Measurements from ENCODE around the gene APOC4. TPM values are rescaled to one million over a fixed set of nuclear protein-coding genes. Genes with fewer than 3 reads are reported as not detected.

The APOC4 gene
- polyA plus RNA-seq, 1 donor from 2014 or later, result not detected

DNA sequence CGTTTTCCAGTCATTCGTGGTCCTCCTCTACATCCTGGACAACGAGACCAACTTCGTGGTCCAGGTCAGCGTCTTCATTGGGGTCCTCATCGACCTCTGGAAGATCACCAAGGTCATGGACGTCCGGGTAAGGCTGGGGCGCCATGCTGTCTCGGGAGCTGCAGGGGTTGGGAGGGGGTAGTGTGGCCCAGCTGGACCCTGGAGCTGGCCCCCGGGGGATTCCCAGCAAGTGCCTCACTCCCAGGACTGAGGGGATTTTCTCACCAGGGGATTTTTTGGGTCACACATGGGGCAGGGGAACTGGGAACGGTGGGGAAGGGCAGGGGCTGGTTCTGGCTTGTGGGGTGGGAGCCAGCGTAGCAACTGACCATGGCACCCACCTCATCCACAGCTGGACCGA lies 48.4 kb downstream of the APOC4 start:
- Mint-ChIP-seq H3K4me3 (peak overlapping the region in 1 of 4 donors; percentile 27), H3K27ac (no peak overlapping the region), H3K27me3 (no peaks in the 10 kb centered on the region), H3K36me3 (peaks cover 7% of the 10 kb centered on the region), H3K4me1 (peaks cover 4 to 6% (median 6%) of the 10 kb centered on the region in 3 donors), H3K9me3 (no peaks in the 10 kb centered on the region)

DNA sequence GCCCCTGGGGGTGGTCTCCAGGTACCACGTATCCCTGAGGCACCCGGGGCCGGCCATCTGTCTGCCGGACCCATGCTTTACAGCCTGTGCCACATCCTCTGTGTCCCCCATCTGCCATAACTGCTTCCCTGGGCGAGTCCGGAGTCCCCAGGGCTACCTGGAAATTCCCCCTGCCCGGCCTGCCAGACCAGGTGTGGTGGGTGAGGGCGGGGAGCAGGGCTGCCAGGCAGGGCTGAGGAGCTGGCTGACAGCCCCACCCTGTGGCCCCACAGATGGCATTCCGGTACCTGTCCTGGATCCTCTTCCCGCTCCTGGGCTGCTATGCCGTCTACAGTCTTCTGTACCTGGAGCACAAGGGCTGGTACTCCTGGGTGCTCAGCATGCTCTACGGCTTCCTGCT lies 48.9 kb downstream of the APOC4 start:
- peaks cover 4 to 6% (median 6%) of the 10 kb centered on the region in 3 donors for H3K4me1 Mint-ChIP-seq
- H3K27ac Mint-ChIP-seq, result no peak overlapping the region
- no peaks in the 10 kb centered on the region for H3K9me3 Mint-ChIP-seq
- H3K27me3 Mint-ChIP-seq, result no peaks in the 10 kb centered on the region
- peaks cover 7% of the 10 kb centered on the region for H3K36me3 Mint-ChIP-seq
- no peak overlapping the region for H3K4me3 Mint-ChIP-seq

DNA sequence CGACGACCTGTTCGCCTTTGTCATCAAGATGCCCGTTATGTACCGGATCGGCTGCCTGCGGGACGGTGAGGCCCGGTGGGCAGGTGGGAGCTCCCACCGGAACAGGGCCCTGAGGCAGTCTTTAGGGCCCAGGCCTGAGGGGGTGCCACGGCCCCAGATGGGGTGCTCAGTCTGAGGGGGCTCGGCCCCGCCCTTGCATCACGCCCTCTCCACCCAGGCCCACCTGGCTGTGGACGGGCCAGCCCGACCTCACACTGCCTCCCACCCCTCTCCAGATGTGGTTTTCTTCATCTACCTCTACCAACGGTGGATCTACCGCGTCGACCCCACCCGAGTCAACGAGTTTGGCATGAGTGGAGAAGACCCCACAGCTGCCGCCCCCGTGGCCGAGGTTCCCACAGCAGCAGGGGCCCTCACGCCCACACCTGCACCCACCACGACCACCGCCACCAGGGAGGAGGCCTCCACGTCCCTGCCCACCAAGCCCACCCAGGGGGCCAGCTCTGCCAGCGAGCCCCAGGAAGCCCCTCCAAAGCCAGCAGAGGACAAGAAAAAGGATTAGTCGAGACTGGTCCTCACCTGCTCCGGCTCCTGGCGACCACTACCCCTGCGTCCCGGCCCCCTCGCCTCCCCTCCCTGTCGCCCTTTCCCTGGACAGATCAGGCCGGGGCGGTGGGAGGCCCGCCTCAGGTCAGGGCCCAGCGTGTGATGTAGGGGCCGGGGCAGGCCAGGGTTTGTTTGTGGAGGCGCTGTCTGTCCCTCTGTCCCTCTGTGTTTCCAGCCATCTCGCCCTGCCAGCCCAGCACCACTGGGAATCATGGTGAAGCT lies 50.5 kb downstream of the APOC4 start:
- Mint-ChIP-seq H3K36me3 (peaks cover 7% of the 10 kb centered on the region), H3K27ac (no peak overlapping the region), H3K27me3 (no peaks in the 10 kb centered on the region), H3K9me3 (no peaks in the 10 kb centered on the region), H3K4me1 (peaks cover 4 to 6% (median 4%) of the 10 kb centered on the region in 3 donors), H3K4me3 (no peak overlapping the region)

DNA sequence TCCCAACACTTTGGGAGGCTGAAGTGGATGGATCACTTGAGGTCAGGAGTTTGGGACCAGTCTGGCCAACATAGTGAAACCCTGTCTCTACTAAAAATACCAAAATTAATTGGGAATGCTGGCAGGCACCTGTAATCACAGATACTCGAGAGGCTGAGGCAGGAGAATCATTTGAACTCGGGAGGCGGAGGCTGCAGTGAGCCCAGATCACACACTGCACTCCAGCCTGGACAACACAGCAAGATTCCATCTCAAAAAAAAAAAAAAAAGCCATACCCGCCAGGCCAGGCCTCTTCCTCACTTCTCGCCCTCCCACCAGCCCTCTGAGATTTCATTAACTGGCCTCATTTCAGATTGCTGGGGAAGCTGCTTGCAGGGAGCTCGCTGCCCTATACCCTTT lies 51.5 kb downstream of the APOC4 start:
- Mint-ChIP-seq H3K9me3 (peaks cover 0 to 3% (median 0%) of the 10 kb centered on the region in 3 donors), H3K27ac (peak overlapping the region in 1 of 3 donors; percentile 63), H3K4me1 (peaks cover 4 to 6% (median 6%) of the 10 kb centered on the region in 3 donors), H3K27me3 (no peaks in the 10 kb centered on the region), H3K36me3 (peaks cover 7% of the 10 kb centered on the region), H3K4me3 (no peak overlapping the region)

DNA sequence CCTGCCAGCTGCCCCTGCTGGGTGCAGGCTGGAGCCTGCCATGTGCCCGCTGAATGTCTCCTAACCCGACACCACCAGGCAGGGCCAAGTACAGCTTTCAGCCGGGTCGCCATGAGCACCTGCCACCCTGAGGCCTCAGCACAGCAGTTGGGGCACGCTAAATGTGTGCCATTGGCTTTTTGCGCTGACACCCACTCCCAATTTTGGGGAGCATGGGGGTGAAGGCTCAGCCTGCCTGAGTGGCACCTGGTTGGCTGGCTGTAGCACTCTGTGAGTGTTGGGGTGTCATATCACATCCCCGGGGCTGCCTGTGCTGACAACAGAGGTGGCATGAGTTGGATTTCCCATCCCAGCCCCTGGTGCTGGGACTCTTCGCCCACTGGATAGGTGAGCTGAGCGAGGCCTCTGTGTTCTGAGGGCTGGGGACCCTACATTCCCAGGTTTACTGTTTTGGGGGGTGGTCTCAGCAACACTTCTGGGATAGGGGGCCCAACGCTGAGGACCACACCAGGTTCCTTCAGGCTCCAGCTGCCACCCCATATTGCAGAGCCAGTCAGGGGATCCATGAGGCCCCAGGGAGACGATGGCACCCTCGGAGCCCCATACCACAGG lies 52.0 kb downstream of the APOC4 start:
- H3K9me3 Mint-ChIP-seq, result peaks cover 0 to 3% (median 0%) of the 10 kb centered on the region in 3 donors
- H3K4me1 Mint-ChIP-seq, result peaks cover 3 to 6% (median 4%) of the 10 kb centered on the region in 3 donors
- H3K36me3 Mint-ChIP-seq, result peaks cover 7% of the 10 kb centered on the region
- H3K27me3 Mint-ChIP-seq, result no peaks in the 10 kb centered on the region
- peak overlapping the region in 1 of 3 donors; percentile 63 for H3K27ac Mint-ChIP-seq
- no peak overlapping the region for H3K4me3 Mint-ChIP-seq

Other genes starting within 250 kb of the APOC4 start
- gene CEACAM16, start 243.1 kb upstream of the APOC4 start, polyA plus RNA-seq, result not detected
- 12.6 TPM for gene BCL3, start 193.5 kb upstream of the APOC4 start, polyA plus RNA-seq
- gene CBLC, start 164.3 kb upstream of the APOC4 start, polyA plus RNA-seq, result not detected
- not detected for gene BCAM, start 133.1 kb upstream of the APOC4 start, polyA plus RNA-seq
- gene NECTIN2, start 95.9 kb upstream of the APOC4 start, polyA plus RNA-seq, result not detected
- 42.6 TPM for gene TOMM40, start 51.0 kb upstream of the APOC4 start, polyA plus RNA-seq
- not detected for gene APOE, start 36.4 kb upstream of the APOC4 start, polyA plus RNA-seq
- not detected for gene APOC1, start 27.6 kb upstream of the APOC4 start, polyA plus RNA-seq
- not detected for gene APOC2, start 3.8 kb downstream of the APOC4 start, polyA plus RNA-seq
- gene CLPTM1, start 13.1 kb downstream of the APOC4 start, polyA plus RNA-seq, result 29.2 TPM
- gene RELB, start 59.2 kb downstream of the APOC4 start, polyA plus RNA-seq, result 89.8 TPM
- gene CLASRP, start 96.8 kb downstream of the APOC4 start, polyA plus RNA-seq, result 27.0 TPM
- gene ZNF296, start 134.2 kb downstream of the APOC4 start, polyA plus RNA-seq, result 74.4 TPM
- 115 TPM for gene GEMIN7, start 137.0 kb downstream of the APOC4 start, polyA plus RNA-seq
- gene PPP1R37, start 150.9 kb downstream of the APOC4 start, polyA plus RNA-seq, result 2.3 TPM
- gene NKPD1, start 218.7 kb downstream of the APOC4 start, polyA plus RNA-seq, result not detected
- 158 TPM for gene TRAPPC6A, start 236.0 kb downstream of the APOC4 start, polyA plus RNA-seq
- gene BLOC1S3, start 236.5 kb downstream of the APOC4 start, polyA plus RNA-seq, result 16.2 TPM

All from IgD-negative memory B cell (primary cell).